Nephron progenitor cell (in vitro differentiated cells): ENCODE measurements around the gene RPLP2.

Experiments used
- DNase-seq: peaks from one replicate; pipeline ENCODE4 v3.0.0; 2021
- H3K27ac Mint-ChIP-seq: 2 replicates; pipeline ENCODE4 v1.8.0; 2021; ENCODE audit warnings: mild to moderate bottlenecking, moderate library complexity, mixed read lengths
- H3K27me3 Mint-ChIP-seq: 2 replicates; pipeline ENCODE4 v1.8.0; 2021; ENCODE audit warnings: mild to moderate bottlenecking, low read depth, mixed read lengths; ENCODE audit not compliant: poor library complexity
- H3K36me3 Mint-ChIP-seq: 2 replicates; pipeline ENCODE4 v1.8.0; 2021; ENCODE audit warnings: low read depth, mixed read lengths
- H3K4me1 Mint-ChIP-seq: 2 replicates; pipeline ENCODE4 v1.8.0; 2021; ENCODE audit warnings: mixed read lengths
- H3K4me3 Mint-ChIP-seq: 2 replicates; pipeline ENCODE4 v1.8.0; 2021; ENCODE audit warnings: mild to moderate bottlenecking, moderate library complexity, mixed read lengths
- H3K9me3 Mint-ChIP-seq: 2 replicates; pipeline ENCODE4 v1.8.0; 2021; ENCODE audit warnings: mild to moderate bottlenecking, moderate library complexity, mixed read lengths
- CTCF ChIP-seq: fragments of 200-600 bp; sonication (generic); IDR thresholded peaks from 2 replicates; pipeline ENCODE4 v1.5.0; 2021; ENCODE audit warnings: antibody characterized with exemption

The RPLP2 gene

GRCh38 chr11:782264-783174, 27.2 kb upstream of the RPLP2 start:
- TF ChIP-seq CTCF, result no peak
- Mint-ChIP-seq H3K36me3 (peaks cover 10% of the 10 kb centered on the region), H3K4me3 (no peak overlapping the region), H3K9me3 (no peaks in the 10 kb centered on the region), H3K27ac (peak overlapping the region; percentile 79), H3K4me1 (peaks cover 38% of the 10 kb centered on the region), H3K27me3 (peaks cover 12% of the 10 kb centered on the region)
- DNase-seq, result peak; percentile 4

GRCh38 chr11:783581-784015, 26.2 kb upstream of the RPLP2 start:
- peak; percentile 77 for TF ChIP-seq CTCF
- peaks cover 10% of the 10 kb centered on the region for H3K36me3 Mint-ChIP-seq
- H3K27ac Mint-ChIP-seq, result peak overlapping the region; percentile 73
- peaks cover 12% of the 10 kb centered on the region for H3K27me3 Mint-ChIP-seq
- DNase-seq, result peak; percentile 88
- no peaks in the 10 kb centered on the region for H3K9me3 Mint-ChIP-seq
- peaks cover 38% of the 10 kb centered on the region for H3K4me1 Mint-ChIP-seq
- H3K4me3 Mint-ChIP-seq, result peak overlapping the region; percentile 48

DNA sequence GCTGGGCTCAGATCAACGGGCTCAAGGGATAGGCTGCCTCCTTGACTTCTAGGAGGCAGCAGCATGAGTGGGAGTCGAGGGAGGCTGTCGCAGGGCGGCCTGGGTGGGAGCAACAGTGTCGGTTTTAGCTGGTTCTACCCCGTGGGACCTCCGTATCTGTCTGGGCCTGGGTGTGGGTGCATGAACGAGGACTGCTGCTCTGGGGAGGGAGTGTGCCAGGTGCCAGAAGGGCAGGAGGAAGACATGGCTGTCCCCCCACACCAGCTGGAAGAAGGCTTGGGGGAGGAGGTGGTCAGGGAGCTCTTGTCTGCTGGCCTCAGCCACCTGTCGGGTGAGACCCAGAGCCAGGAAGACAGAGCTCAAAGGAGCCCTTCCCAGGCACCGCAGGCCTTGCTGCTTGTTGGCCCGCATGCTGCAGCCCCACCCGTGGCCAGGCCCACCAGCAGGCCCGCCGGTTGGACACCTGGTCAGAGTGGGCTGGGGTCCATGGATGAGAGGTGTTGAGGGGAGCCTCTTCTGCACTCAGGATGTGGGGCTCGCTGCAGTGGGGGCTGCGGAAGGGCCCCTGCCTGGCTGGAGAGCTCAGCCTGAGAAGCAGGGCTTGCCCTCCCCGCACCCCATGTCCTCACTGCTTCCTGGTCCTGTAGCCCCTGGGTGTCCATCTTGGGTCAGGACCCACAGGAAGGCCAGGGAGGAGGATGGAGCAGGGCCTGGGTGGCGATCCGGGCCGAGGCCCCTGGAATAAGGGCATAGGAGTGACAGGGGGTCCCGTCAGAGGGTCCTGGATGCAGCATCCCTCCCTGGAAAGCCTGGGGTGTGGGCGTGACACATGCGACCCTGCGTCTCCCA, 23.3 kb upstream of the RPLP2 start:
- Mint-ChIP-seq H3K9me3 (no peaks in the 10 kb centered on the region), H3K27me3 (peaks cover 15% of the 10 kb centered on the region), H3K4me1 (peaks cover 32% of the 10 kb centered on the region), H3K27ac (no peak overlapping the region), H3K36me3 (peaks cover 5% of the 10 kb centered on the region), H3K4me3 (no peak overlapping the region)
- no peak for DNase-seq
- TF ChIP-seq CTCF, result no peak

- no peak for DNase-seq
- Mint-ChIP-seq H3K27me3 (peaks cover 15% of the 10 kb centered on the region), H3K27ac (no peak overlapping the region), H3K4me1 (peaks cover 29% of the 10 kb centered on the region), H3K4me3 (no peak overlapping the region), H3K36me3 (peaks cover 5% of the 10 kb centered on the region), H3K9me3 (no peaks in the 10 kb centered on the region)
- no peak for TF ChIP-seq CTCF
Measured at GRCh38 chr11:787084-787675, 22.6 kb upstream of the RPLP2 start.

GRCh38 chr11:788009-788640, 21.6 kb upstream of the RPLP2 start:
- Mint-ChIP-seq H3K36me3 (peaks cover 5% of the 10 kb centered on the region), H3K9me3 (no peaks in the 10 kb centered on the region), H3K4me3 (no peak overlapping the region), H3K4me1 (peaks cover 25% of the 10 kb centered on the region), H3K27ac (no peak overlapping the region), H3K27me3 (peaks cover 11% of the 10 kb centered on the region)
- TF ChIP-seq CTCF, result no peak
- DNase-seq, result no peak
